Measurements from ENCODE around the gene ATP6V1G3. TPM values are rescaled to one million over a fixed set of nuclear protein-coding genes. Genes with fewer than 3 reads are reported as not detected.
A peak's percentile ranks its signal among the peaks of the same experiment; 100 is the strongest.

Gene ATP6V1G3
- total RNA-seq, 2 experiments from 2014 or later = 0.66 TPM; not detected in 1

DNA sequence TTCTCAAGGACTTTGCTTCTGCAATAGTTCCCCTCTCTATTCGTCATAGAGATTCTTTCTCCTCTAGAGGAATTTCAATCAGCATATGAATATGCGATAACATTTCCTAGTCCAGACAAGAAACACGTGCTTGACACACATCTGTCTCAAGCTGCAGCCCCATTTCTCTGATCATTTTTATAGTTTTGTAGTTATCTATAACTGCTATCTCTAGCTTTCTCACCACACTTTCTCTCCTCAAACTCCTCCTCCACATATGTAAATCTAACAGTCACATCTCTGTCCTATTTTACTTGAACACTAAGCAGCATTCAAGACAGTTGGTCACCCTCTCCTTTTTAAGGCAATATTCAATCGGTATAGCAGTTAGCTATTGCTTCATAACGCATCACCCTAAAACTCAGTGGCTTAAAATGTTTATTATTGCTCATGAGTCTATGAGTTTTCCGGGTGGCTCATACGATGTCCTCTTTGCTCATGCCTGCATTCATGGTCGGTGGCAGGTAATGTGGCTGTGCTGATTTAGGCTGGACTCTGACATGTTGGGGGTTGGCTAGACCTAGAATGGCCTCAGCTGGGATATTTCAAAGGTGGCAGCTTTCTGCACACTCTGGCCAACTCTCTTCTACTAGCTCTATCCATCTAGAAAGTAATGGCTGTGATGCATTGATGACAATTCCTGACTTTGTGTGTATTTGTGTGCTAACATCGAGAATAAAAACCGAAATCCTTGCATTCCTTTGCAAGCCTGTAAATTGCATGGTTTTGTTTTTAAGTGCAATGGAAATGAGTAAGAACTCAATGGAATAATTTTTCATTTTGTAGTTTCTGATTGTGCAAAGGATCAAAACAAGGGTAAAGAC is 20.6 kb downstream of the ATP6V1G3 start:
- H3K4me1 ChIP-seq (ENCODE audit: insufficient read depth, low read length, poor library complexity, severe bottlenecking) = peaks cover 32% of the 10 kb centered on the region
- H3K9me3 ChIP-seq (ENCODE audit: low read length) = no peaks in the 10 kb centered on the region
- no TSS peak for BruUV-seq (replicated peaks)
- intact Hi-C loops (cut with micrococcal nuclease; ENCODE audit: unreplicated experiment) = loop anchor here (5.0 kb wide), 2 partner anchors 167 to 182 kb away; no protein-coding TSS in a partner anchor
- POLR2A ChIA-PET = interaction anchor here (0.5 to 1.8 kb wide), 12 partner anchors 9 to 268 kb away, joined by 3 to 7 read pairs (median 4); no protein-coding TSS in a partner anchor
- TF ChIP-seq EZH2phosphoT487 (IDR thresholded peaks at IDR 0.05; ENCODE audit: borderline replicate concordance, low read depth, low read length) = no peak
- TF ChIP-seq, protein P1, sequence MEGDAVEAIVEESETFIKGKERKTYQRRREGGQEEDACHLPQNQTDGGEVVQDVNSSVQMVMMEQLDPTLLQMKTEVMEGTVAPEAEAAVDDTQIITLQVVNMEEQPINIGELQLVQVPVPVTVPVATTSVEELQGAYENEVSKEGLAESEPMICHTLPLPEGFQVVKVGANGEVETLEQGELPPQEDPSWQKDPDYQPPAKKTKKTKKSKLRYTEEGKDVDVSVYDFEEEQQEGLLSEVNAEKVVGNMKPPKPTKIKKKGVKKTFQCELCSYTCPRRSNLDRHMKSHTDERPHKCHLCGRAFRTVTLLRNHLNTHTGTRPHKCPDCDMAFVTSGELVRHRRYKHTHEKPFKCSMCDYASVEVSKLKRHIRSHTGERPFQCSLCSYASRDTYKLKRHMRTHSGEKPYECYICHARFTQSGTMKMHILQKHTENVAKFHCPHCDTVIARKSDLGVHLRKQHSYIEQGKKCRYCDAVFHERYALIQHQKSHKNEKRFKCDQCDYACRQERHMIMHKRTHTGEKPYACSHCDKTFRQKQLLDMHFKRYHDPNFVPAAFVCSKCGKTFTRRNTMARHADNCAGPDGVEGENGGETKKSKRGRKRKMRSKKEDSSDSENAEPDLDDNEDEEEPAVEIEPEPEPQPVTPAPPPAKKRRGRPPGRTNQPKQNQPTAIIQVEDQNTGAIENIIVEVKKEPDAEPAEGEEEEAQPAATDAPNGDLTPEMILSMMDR (conservative IDR thresholded peaks at IDR 0.05; ENCODE audit: low read length) = no peak
- CTCF ChIA-PET (ENCODE audit: unreplicated experiment) = no interaction called here
- peak overlapping the region; percentile 52; the same call in 1 of the 2 replicates for H2AFZ ChIP-seq (ENCODE audit: low read length)
- H3K79me2 ChIP-seq (ENCODE audit: insufficient read depth, low read depth, low read length) = no peaks in the 10 kb centered on the region
- H3K4me2 ChIP-seq (ENCODE audit: low read length) = 0 out of 2 replicates have a peak overlapping the region, but pooled peaks have one; percentile 1
- H3K27ac ChIP-seq (ENCODE audit: low read depth, low read length, poor library complexity, severe bottlenecking) = no peak overlapping the region
- no peaks in the 10 kb centered on the region for H4K20me1 ChIP-seq (ENCODE audit: insufficient read depth, low read length)
- no peak for DNase-seq (ENCODE audit: low spot score)
- H3K9me2 ChIP-seq (ENCODE audit: insufficient read depth, low read length) = no peaks in the 10 kb centered on the region
- H3K4me3 ChIP-seq (ENCODE audit: low read depth, low read length, poor library complexity, severe bottlenecking) = no peak overlapping the region
- no peaks in the 10 kb centered on the region for H3K36me3 ChIP-seq (ENCODE audit: insufficient read depth, low read length)

DNA sequence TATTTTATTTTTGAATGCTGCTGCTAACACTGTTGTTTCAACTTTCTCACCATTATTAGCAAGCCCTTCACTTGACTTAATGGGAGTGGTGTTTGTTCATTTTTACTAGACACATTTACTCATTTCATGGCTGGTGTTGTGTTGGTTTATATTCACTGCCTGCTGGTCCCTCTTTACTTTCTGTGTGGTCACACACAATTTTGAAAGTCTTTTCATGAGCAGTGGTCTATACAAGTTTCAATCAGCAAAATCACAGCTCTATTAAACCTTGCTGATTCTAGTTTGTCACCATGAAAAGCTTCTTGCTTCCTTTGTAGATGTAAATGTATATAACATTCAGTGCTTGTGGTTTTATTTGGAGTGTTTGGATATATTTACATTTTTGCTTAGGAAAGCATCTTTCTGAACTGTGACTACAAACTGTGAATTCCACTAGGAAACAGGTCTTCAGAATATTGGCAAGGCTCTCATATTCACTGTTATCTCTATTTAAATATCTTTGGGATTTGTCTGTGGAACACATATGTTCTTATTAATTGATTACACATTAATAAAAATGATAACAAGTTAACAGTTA is 22.8 kb downstream of the ATP6V1G3 start:
- DNase-seq (ENCODE audit: low spot score) = no peak
- peaks cover 21% of the 10 kb centered on the region for H3K4me1 ChIP-seq (ENCODE audit: insufficient read depth, low read length, poor library complexity, severe bottlenecking)
- POLR2A ChIA-PET = no interaction called here
- CTCF ChIA-PET (ENCODE audit: unreplicated experiment) = no interaction called here
- no peak overlapping the region for H2AFZ ChIP-seq (ENCODE audit: low read length)
- H3K9me3 ChIP-seq (ENCODE audit: low read length) = no peaks in the 10 kb centered on the region
- no peak for TF ChIP-seq EZH2phosphoT487 (IDR thresholded peaks at IDR 0.05; ENCODE audit: borderline replicate concordance, low read depth, low read length)
- TF ChIP-seq, protein P1 (conservative IDR thresholded peaks at IDR 0.05; ENCODE audit: low read length) = no peak
- intact Hi-C loops (cut with micrococcal nuclease; ENCODE audit: unreplicated experiment) = no loop called here
- H3K79me2 ChIP-seq (ENCODE audit: insufficient read depth, low read depth, low read length) = no peaks in the 10 kb centered on the region
- H3K36me3 ChIP-seq (ENCODE audit: insufficient read depth, low read length) = no peaks in the 10 kb centered on the region
- H4K20me1 ChIP-seq (ENCODE audit: insufficient read depth, low read length) = no peaks in the 10 kb centered on the region
- no peaks in the 10 kb centered on the region for H3K9me2 ChIP-seq (ENCODE audit: insufficient read depth, low read length)
- no peak overlapping the region for H3K27ac ChIP-seq (ENCODE audit: low read depth, low read length, poor library complexity, severe bottlenecking)
- H3K4me3 ChIP-seq (ENCODE audit: low read depth, low read length, poor library complexity, severe bottlenecking) = no peak overlapping the region
- H3K4me2 ChIP-seq (ENCODE audit: low read length) = no peak overlapping the region
- BruUV-seq (replicated peaks) = no TSS peak
